MV-4-11 (cell line): ENCODE results near the gene MACROH2A1.

Source experiments
- DNase-seq: peaks from one replicate; lab custom pipeline; 2025; lab: John Stamatoyannopoulos, UW

MACROH2A1 gene

DNA sequence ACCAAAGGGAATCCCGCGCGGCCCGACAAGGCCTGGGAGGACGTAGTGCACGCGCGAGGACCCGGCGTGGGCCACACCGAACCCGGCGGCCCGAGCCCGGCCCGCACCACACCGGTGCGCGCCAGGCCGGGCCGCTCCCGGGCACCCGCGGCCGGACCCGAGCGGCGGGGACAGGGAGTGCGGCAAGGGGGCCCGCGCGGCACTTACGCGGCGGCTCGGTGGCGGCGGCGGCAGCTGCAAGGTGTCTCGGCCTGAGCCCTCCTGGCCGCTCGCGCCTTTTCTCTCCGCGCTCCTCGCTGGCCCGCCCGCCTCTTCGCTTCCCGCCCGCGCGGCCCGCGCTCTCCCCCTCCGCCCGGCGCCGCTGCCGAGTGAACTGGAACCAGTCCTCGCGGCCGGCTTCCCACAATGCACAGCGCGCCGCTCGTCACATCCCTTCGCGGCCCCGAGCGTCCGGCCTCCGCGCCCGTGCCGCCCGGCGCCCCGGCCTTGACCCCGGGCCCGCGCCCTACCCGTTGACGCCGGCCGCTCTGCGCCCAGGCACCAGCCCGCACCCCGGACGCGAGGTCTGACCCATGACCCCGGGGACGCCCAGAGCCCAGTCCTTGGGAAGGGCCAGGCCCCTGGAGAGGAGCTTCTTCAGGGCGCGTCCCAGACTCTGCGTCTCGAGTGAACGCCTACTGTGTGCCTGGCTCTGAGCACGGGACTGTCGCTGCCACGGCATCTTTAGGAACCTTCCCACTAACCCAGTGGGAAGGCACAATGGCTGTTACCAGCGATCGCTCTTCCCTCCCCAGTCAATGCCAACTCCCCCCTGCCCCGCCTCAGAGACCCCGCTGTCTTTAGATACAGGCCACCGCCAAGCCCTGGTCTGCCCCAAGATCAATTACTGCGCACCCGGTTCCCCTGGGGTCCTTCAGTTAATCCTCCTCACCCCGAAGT, at the start of gene MACROH2A1:
MACROH2A1 (minus strand) TSS at position 377 of the 939 bp plus-strand sequence. CDS start 10,138 bp downstream, outside the sequence.
- DNase-seq: no peak

DNA sequence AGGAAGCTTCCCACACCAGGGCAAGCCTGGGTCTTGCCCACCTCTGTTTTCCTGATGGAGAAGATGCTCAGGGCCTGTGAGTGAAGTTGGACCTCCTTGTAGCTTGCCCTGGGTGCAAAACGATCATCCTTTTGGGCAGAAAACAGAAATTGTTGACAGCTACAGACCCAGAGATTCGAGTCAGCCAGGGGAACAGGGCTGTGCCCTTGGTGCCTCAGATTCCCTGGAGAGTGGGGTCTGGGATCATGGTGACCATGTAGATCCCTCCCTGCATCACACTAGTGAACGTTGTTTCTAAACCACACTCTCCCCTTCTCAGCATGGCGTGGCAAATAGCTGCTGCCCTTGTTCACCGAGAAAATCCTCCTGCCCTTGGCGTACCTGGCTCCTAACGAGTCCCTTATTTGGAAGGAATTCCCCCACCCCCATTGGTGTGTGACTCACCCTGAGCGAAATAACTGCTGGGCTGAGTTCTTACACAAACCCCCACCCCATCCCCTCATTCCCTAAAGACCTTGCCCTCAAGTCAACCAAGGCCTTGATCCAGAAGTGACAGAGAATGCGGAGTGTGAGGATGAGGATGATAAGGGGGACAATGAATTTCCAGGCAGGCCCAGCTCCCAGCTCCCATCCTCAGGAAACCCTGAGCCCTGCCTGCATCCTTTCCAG, 49.2 kb upstream of the MACROH2A1 start:
- no peak for DNase-seq

DNA sequence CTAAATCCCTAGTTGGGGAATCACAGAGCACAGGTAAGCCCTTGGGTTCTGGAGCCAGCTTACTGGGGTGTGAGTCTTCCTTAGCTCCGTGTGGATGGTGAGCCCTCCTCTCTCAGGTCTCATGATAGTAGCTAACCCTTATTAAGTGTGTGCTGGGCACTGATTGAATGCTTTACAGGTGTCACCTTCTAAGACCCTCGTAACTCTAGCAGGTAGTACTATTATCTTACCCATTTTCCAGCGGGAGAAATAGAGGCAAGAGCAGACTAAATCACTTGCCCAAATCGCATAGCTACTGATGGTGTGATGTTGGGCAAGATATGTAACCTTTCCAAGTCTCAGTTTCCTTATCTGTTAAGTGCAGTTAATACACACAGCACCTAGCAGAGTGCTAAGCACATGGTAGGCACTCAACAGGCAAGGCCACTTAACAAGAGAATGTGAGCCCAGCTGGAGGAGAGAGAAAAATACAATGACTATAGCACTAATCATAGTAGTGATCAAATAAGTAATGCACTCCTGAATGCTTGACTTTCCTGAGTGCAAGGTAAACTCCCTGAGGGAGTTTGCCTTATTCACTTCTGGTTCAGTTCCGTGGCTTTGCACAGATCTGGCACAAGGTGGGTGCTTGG, 48.4 kb upstream of the MACROH2A1 start, which contains the start of gene DCANP1:
DCANP1 (minus strand) TSS at position 51 of the 632 bp plus-strand sequence. CDS start 240 bp downstream, outside the sequence.
- no peak for DNase-seq

DNA sequence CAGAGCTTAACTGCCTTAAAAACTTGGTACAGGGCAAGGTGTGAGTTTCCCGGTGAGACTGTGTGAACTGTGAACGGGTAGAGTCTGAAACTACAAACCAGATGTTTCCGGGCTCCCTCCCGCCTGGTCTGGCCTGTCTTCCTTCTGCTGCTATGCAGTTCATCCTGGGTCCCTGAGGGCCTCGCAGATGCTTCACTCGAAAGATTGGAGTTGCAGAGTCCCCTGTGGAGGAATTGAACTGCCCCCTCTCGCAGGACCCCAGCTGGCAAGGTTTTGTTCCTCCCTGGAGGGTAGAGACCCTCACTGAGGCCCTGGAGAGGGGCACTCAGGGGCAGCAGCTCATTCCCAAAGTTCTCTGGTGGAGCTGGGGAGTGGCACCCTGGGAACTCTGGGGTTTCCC, 47.6 kb upstream of the MACROH2A1 start:
- no peak for DNase-seq

DNA sequence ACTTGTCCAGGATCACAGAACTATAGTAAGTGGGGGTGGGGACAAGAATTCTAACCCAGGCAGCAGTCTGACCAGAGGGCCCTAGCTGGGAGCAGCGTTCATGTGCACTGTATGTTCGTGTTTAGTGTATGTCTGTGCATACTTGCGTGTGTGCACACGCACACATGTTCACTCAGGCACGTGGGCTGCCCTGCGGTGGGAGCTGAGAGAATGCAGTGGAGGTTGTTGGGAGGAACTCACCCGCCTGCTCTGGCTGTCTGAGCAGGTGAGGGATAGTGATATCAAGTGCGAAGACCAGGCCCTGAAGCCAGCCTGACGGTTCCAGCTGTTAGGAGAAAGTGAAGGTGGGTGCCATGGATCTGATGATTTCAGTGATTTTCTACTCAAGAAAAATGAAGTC, 47.2 kb upstream of the MACROH2A1 start:
- no peak for DNase-seq

DNA sequence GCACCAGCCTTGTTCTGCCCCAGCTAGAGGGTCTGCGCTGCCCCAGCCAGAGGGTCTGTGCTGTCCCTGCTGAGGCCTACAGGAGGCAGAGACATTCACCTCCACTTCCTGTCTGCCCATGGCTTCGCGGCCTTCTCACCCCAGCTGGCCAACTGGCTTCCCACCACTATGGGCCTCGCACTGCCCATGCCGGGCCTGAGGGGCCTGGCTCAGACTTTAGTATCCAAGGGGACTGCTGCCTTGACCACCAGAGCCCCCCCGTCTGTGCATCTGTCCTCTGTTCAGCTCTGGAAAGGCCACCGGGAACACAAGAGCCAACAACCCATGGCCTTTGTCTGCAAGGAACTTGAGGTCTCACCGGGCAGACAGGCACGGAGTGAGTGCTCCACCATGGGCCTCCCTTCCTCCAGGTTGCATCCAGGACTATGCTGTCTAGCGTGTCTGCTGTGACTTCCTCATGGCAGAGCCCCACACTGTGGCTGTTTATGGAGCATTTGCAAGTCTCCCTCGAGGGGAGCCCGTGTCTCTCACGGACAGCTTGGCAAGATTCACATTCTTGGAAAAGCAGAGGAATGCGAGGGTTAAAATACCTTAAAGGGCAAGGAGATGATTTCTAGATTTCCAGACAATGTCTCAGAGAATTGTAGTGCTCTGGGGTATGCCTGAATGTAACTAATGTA, 46.4 kb upstream of the MACROH2A1 start:
- peak; percentile 34 for DNase-seq

DNA sequence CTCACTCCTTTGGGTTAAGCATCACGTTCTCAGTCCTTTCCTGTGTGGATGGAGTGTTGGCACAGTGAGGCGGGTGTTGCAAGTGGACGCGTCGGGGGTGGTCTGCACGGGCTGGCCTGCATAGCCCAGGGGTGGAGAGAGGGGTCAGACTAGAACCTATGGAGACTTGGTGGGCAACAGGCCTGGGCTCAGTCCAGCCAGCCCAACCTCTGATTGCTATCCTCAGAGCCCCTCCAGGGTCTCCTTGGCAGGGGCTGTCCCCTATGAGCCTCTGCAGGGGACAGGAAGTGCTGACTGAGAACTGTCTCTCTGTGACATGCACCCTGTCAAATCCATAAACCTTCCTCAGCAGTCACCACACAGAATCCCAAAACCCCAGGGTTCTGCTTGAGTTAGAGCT, 45.9 kb upstream of the MACROH2A1 start:
- DNase-seq: no peak

DNA sequence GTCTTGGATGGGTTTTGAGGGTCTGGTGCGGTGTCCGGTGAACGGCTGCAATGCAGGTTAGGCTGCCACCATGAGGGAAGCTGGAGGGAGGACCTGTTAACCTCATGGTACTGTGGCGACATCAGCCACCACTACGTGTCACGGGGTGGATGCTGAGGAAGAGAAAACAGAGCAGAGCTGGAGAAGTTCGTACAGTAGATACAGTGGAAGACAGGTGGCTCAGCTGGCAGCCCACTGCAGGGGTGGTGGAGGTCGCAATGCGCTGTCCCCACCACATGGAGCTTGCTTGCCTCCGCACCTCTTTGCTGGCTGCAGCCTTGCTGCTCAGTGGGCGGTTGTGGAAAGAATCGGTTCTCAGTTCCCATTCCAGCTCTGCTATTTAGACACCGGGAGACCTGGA, 45.3 kb upstream of the MACROH2A1 start:
- peak; percentile 69 for DNase-seq

DNA sequence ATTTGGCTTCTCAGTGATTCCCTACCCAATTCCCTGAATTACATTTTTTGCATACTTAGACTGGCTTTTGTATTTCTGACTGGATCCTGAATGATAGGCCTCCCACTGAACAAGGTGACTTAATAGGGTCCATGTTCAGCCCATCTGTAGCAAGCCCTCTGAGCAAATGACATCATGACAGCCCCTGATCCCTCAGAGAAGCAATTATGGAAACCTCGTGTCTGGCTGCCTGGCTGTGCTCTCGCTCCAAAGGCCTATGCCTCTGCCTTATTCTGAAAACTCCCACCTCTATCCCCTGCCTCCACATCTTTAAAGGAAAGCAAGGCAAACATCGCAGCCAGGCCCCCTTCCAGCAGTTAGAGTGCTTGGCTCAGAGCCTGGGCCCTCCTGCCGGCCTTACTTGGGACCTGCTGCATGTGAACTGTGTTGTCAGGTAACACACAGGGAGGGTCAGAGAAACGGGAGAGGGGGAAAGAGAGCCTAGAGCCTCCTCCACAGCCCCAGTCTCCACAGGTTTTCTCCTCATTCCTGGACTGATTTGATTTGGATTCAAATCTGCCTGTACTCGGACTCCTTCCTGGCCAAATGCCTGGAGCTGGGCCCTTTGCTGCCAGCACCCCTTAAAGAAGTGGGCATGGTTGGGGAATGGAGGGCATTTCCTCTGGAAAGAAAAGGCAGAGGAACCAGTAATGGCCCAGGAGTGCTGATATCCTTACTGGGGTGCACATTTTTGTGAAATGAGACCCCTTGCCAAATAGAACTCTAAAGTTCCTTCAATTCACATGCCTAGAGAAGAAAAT, 44.3 kb upstream of the MACROH2A1 start:
- DNase-seq: no peak

DNA sequence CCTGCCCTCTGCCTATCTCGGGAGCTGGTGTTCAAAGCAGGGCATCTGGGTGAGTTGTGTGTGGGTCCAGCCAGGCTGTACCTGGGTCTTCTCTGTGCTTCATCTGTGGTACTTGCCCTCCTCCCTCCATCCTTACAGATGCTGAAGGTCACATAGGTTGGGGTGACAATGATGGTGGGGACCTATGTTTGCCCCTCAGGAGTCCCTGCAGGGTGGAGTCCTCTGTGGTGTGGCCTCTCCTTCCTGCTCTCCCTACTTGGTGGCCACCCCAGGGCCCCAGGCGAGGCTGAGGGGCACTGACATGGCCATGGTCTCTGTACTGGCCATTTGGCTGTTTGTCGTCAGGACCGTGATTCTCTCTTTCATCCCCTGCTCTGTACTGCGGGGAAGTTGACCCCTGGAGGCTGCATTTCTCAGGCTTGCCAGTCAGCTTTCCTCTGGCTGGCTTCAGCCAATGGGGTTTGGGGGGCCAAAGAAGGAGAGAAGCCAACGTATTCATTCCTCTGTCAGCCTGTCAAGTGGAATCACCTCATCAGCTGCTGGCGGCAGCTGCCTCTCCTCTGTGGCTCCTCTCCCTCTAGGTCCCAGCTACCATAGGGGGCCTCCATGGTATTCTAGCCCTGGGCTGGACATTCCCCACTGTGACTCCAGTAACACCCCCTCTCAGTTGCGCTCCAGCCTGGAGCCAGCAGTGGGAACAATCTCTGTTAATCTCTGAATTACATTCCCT, 43.6 kb upstream of the MACROH2A1 start:
- DNase-seq: no peak

DNA sequence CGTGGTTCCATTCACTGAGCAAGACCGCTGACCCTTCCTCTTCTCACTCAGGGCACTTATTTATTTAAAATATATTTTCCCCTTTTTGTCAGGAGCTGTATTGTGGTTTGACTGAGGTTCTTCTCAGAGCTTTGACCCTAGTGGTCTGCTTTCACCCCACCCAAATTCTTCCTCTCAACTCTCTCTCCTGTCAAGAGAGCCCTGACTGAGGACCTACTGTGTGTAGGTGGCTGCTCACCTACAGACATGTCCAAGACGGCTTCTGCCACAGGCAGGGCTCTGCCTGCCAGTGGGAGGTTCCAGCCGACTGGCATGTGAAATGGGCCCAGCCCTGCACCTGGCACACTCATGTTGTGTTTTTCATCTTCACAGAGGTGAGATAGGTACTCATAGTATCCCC, 42.9 kb upstream of the MACROH2A1 start:
- DNase-seq: no peak

DNA sequence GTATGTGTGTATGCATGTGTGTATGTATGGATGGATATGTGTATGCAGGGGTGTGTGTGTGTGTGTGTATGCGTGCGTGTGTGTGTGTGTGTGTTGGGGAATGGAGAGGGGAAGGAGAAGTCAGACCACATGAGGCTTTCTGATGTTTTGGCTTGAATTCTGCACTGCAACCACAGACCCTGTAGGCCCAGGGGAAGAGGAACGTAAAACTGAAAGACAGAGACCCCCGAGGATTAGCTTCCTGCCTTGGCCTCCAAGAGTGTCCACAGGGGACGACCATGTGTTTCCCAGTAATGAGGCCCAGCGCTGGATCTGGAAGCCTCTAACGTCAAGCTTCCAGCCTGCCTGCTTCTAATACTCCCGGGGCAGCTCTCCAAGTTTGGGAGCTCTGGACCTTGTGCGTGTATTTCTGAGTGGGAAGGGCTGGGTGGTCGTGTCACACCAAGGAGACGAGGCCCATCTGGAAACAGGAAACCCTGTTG, 42.4 kb upstream of the MACROH2A1 start:
- DNase-seq: peak; percentile 75

DNA sequence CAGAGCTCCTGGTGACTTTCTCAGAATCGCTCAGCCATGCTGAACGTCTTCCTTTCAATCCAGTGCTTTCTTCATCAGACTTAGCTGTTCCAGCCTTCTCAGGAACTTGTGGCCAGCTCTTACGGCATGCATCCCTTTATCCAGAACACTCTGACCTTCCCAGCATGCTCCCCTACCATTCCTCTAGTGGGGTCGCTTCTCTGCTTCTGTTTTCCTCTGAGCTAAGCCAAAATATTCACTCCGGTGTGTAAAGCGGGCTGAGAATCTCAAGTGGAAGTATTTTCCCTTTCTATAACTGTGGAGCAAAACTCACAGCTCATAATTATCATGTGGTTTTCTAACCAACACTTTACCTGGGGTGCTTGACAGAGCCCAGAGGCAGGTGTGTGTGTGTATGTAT, 41.9 kb upstream of the MACROH2A1 start:
- DNase-seq: no peak

DNA sequence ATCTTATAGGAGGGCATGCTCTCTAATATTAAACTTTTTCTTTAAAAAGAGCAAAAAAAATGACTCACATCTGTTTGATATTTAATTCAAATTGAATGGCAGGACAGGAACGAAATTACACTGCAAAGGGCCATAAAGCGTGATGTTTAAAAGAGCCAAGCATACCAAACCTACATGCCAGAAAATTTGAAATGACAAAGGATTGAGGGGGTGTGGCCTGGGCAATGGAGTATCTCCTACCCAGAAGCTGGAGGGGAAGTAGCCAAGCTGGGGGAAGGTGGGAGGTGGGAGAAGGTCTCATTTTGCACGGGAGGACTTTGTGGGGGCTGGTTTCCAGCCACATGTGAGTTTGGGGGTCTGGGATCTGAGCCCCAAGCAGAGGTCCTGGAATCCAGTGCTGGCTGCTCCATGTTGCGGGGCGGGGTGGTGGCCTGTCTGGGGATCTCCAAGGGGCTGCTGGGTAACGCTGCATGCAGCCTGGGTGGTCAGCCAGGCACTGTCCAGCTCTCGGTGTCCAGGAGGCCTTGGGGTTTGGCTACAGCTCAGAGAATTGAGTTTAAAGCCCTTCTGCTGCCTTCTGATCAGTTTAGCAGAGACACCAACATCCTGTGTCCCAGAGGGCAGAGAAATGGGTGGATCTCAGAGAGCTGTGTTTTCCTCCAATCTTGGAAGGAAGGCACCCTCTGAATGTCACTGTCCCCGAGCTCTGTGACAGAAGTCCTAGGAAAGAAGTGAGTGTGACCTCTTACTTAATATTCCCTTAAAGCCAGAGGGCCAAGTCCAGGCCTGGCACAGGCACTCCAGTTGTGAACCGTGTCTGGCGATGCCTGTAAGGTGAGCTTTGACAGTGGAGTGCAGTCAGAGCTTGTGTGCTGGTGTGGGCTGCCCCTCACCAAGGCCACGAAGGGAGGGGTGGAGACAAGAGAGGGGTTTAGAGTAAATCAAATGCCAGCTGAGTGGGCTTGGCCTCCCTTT, 40.5 kb upstream of the MACROH2A1 start:
- DNase-seq: no peak

DNA sequence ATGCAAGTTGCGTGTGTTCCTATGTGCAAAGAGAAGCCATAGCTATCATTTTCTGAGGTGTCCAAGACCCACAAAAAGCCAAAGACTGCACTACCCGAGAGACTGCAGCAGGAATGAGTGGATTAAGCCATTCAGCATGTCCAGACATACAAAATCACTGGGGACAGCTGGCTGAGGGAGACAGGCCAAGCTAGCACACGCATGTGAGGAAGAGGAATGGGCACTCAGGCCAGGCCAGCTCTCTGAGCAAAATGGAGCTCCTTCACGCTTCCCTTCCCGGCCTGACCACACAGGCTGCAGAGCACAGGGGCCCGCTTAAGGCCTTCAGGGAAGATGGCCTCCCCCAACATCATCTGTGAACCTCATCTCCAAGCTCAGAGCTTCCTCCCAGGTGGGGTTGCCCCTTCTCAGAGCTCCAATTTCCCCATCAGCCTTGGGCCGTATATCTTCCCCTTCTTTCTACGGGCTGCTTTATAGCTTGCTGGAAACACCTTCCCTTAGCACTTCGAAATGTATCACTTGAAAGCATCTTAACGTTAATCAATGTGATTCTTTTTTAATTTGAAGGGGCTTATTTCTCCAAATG, 39.7 kb upstream of the MACROH2A1 start:
- DNase-seq: peak; percentile 16

DNA sequence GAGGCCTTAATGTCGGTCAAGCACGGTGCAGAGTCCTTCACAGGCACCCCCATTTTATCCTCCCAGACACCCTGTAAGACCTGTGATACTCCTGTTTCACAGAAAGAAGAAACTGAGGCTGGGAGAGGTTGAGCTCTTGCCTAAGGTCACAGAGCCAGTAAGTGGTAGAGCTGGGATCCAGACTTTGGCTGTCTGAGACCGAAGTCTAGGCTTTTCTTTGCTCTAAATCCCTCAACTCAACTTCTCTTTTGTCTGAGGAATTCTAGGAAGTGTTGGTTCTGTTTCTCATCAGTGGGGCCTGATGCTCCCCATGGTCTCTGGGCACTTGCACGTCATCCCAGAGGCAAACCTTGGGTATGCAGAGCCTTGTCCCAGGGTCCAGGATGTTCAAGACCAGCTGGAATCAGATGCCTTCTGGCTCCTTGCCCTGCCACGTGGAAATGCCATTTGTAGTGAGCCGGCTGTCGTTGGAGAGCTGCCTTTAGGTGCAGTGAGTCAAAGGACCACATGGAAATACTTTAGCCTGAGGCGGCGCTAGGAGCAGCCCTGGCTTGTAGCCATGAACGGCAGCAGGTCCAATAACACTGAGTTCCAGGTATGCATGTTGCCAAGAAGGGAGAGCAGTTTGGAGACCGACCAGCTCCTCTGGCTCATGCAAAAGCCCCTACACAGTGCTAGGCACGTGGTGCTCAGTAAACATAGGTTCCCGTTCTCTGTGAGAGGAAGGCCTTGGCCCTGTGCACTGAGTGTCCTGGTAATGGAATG, 38.9 kb upstream of the MACROH2A1 start:
- peak; percentile 81 for DNase-seq

DNA sequence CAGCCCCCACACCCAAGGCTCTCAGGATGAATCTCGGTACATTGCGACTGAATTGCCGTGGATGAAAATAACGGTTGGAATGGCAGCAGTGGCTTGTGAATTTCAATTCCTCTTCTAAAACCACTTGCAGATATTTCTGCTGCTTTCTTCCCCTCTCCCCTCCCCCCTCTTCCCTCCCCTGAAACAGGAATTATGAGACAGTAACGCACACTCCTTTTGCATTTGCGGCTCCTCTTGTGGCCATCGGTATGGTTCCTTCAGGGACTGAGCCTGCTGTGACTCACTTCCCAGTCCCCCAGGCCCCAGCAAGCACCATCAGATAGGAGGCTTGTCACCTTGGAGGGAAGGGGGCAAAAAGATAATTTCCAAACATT, 38.4 kb upstream of the MACROH2A1 start:
- peak; percentile 98 for DNase-seq

DNA sequence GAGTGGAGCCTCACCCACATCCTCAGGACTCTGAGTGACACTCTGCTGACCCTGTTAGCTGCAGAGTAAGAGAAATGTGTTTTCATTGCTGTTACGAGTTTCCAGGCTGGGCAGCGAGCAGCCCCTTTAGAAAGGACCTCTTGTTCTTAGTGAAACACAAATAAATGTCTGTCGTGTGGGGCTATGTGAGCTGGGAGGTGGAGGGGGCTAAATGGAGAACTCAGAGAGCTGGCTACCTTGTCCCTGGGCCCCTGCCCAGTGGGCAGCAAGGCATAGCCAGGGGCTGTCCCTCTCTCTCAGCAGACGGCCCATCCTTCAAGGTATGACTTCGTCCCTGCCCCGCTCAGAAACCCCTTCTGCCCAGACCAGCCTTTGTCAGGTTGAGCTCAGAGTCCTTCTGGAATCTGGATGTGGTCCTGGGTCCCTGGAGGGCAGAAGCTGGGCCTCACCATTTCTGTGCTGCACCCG, 38.0 kb upstream of the MACROH2A1 start:
- DNase-seq: no peak
